Peyer's patch (tissue), 4 donors: ENCODE results near the gene DTX2.
"Not testable (repeated sequence)": the region's sequence is repeated elsewhere in the genome, so short reads cannot be mapped to it uniquely, and the experiment has no call there.

Source experiments
- CTCF ChIP-seq, 6 experiments: fragments of 450-650 bp in 4 of 6; fragments of 200-600 bp in 2 of 6; sonication (generic) in 1 of 6; IDR thresholded peaks; one replicate each; pipeline ENCODE4 v1.5.1; 2017 to 2019; ENCODE audit warnings: antibody characterized with exemption in 6 of 6, mild to moderate bottlenecking in 3 of 6, moderate library complexity in 1 of 6
- POLR2A ChIP-seq, 2 donors: fragments of 450-650 bp; IDR thresholded peaks; one replicate each; pipeline ENCODE4 v1.5.1; 2017; ENCODE audit warnings: antibody characterized with exemption in 2 of 2, mild to moderate bottlenecking in 2 of 2, moderate library complexity in 2 of 2

DNA sequence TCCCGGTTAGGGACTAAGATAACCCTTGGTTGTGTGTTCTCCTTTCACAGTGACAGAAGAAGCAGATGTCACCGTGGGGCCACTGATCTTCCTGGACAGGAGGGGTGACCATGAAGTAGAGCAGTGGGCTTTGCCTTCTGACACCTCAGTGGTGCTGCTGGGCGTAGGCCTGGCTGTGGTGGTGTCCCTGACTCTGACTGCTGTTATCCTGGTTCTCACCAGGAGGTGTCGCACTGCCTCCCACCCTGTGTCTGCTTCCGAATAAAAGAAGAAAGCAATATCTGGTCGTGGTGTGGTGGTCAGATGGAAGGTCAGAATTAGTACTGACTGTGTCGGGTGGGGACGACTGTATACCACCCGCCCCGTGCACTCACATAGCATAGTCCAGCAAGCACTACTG lies 19.7 kb upstream of the DTX2 start:
- TF ChIP-seq CTCF, POLR2A (IDR thresholded peaks at IDR 0.05): not testable (repeated sequence)
